ENCODE data around the gene SF3B2.
"Not testable (repeated sequence)": the region's sequence is repeated elsewhere in the genome, so short reads cannot be mapped to it uniquely, and the experiment has no call there.

GRCh38 chr11:66023186-66023440 is 29.1 kb upstream of the SF3B2 start:
- not testable (repeated sequence) for TF ChIP-seq CTCF (IDR thresholded peaks at IDR 0.05 in 4 of 5, conservative IDR thresholded peaks at IDR 0.05 in 1 of 5); POLR2A (IDR thresholded peaks at IDR 0.05)
